GM19467 (cell line): ENCODE results near the gene CHID1.

Experiments
- ATAC-seq: cut with Tn5 transposase; IDR thresholded peaks from one replicate; pipeline ENCODE4 v1.9.1; 2021; ENCODE audit warnings: mild to moderate bottlenecking, moderate library complexity; ENCODE audit not compliant: unreplicated experiment

Gene CHID1

DNA sequence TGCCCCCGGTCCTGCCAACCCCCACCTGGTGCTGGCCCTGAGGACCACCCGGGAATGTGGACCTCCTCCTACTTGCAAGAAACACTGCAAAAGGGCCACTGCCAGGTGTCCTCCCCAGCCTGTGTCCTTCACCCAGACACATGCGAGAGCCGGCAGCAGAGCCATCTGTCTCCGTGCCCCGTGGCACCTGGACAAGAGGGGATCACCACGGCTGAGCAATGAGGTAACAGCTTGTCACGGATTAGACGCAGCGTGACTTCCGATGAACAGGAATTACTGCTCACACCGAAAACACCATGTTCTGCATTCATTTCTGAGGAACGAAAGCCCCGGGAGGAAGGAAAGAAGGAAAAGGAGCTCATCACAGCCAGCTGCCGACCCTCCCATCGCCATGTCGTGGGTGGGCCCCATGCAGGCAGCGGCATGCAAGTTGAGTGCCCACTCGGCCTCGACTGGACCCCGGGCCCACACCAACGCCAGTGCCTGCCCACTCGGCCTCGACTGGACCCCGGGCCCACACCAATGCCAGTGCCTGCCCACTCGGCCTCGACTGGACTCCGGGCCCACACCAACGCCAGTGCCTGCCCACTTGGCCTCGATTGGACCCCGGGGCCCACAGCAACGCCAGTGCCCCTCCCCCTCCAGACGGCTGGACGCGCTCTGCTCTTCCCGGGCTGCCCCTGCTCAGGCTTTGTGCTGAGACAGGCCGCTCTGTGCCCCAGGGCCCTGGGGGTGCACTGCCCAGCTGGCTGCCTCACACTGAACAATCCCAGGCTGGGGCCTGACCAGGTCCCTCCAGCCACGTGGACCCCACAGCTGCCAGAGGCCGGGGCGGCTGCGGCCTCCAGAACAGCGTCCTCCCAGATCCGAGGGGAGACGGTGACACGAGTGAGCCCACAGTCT is 22.0 kb downstream of the CHID1 start:
- no peak for ATAC-seq

DNA sequence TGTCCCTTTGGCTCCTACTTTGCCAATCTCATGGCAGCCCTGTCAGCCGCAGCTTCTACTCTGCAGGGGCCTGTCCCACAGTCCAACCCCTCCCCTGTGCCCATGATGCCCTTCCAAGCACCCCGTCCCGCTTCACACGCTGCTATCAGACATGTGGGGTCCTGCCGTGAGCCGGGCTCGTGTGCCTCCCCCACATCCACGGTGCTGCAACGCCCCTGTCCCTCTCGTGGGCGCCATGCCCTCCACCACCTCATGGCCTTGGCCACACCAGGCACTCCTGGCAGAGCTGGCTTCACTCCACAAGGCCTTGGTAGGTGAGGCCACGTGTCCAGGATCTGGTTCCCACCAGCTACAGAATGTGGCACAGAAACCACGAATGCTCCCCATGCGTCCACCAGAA is 23.0 kb downstream of the CHID1 start:
- no peak for ATAC-seq

DNA sequence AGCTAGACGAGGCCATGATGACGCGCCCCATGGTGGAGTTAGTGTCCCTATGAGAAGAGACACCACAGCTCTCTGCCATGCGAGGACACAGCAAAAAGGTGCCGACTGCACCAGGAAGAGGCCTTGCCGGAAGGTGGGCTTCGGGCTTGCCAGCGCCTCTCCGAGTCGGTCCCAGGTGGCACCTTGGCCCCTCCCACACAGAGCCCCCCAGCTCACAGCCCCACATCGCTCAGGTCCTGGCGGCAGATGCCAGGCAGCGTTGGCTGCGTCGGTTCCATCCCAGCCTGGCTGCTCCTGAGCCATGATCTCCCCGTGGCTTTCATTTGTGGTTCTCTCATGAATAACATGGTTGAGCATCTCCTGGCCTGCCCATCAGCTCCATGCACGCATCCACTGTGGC is 24.0 kb downstream of the CHID1 start:
- ATAC-seq = no peak

DNA sequence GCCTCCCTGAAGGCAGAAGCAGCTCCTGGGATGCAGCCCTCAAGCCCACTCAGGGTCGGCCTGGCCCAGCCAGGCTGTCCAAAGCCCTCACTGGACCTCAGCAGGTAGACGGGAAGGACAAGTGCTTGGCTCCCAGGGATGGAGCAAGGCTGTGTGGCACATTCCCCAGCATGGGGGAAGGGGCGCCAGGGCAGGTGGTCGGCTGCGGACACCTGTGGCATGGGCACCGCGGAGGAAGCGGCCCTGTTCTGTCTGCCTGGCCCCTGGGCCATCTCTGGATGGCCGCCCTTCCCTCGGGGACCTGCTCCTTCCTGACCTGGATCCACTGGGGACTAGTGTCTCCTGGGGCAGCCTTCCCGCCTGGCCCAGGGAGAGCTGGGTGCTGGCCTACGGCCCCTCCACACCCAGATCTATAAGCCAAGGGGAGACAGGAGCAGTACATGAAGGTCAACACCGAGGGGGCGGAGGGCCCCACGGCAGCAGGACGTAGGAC is 26.0 kb downstream of the CHID1 start:
- no peak for ATAC-seq

DNA sequence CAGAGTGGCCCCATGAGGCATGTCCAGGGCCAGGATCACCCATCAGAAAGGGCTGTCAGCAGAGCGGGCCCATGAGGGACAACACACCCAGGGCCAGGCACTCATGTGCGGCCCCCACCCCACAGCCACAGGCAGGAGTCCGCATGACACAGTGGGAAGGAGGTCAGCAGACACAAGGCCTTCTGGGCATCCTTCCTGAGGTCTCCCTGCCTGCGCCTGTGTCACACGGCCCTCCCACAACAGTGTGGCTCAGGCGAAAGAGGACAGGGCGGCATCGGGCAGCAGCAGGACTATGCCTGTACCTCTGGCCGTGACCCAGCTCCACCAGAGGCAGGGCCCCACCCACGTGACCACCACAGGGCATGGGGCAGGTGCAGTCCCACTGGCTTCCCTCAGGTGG is 27.1 kb downstream of the CHID1 start:
- no peak for ATAC-seq

DNA sequence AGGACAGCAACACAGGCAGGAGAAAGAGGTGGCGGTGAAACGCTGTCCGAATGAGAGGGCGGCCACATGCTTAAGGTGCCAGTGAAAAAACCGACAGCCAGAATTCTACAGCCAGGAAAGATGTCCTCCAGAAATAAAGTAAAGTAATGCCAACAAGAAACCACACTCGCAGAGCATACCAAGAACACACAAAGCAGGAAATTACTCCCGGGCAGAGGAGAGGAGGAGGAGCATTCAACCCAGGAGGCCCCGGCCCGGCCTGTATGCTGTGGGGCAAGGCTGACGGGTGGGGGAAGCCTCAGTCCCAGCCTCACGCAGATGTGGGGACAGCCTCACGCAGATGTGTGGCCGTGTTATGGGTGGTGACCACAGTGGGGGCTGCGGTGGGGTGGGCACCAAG is 28.0 kb downstream of the CHID1 start:
- ATAC-seq = no peak

DNA sequence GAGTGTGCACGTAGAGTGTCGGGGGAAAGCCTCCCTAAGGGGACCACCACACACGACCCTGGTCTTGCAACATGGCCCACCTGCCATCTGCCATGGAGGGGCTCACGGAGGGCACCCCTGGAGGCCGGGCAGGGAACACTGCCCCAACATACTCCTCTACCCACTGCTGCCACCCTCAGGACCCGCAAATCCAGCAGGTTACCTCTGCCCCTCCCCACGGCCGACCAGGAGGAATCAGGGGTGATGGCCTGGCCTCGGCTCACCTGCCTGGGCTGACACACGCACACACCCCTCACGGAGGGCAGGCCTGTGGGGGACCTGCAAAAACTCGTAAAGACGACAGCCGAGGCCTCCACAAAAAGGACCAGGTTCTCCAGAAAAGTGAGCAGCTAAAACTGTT is 30.2 kb downstream of the CHID1 start:
- ATAC-seq = no peak

DNA sequence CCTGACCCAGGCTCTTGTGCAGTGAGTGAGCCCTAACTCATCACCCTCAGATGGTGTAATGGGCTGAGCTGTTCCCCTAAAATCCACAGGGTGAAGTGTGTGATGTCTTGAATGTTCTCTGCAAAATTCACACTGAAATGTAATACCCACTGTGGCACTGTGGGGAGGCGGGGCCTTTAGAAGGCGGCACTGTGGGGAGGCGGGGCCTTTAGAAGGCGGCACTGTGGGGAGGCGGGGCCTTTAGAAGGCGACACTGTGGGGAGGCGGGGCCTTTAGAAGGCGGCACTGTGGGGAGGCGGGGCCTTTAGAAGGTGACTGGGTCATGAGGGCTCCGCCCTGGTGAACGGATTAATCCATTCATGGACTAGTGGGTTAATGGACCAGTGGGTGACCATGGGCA is 33.0 kb downstream of the CHID1 start:
- ATAC-seq = no peak

DNA sequence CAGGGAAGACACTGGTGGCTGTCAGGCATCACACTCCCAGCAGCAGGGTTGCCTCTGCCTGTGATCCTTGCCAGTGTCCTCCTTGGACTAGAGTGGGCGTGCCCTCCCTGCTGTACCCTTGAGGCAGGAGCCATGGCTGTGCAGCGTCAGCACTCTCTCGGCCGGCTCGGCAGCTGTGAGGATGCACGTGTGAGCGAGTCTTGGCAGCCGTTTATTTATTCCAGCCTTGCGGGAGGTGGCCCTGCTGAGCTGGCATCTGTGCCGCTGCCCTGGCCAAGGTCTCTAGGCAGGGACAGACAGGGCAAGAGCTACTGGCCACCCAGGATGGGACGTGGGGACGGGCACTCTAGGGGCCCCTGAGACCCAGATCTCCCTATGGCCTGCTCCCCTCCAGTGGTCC is 34.1 kb downstream of the CHID1 start:
- no peak for ATAC-seq

DNA sequence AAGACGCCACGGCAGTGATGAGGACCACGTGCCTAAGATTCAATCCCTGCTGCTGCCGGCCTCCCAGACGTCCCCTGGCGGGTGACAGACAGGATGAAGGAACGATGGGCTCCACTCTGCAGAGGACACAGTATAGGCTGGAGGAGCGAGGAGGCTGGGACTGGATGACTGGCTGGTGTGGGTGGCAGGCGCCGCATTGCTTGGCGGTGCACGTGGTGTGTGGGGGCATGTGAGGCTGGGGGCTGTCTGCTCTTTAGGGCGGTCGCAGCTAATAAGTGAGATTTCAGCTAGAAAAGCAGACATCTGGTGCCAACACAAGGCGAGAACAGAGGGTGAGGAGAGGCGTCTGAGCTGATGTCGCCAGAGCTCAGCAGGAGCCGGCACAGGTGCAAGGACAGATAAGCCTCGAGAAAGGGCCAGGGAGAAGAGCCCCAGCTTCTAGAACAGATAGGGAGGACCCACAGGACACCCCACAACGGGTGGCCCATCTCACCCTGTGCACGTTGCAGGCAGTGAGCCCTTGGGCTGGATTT is 34.8 kb downstream of the CHID1 start:
- no peak for ATAC-seq

DNA sequence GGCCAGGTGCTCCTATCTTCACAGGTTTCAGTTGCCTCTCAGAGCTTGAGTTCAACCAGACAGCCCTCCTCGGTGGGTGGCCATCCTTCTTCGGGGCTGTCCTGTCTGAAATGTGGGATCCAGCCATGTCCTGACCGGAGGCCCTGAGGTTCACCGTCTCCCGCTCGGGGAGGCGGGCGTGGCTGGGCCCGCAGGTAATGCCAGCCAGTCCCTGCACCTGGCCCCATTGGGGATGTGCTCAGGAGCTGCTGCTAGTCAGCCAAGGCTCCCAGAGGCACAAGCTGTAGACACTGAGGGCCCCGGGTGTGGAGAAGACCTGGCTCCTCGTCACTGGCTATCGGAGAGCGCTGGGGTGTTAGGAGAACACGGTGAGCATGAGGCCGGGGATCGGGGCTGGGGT is 35.4 kb downstream of the CHID1 start:
- ATAC-seq = no peak

DNA sequence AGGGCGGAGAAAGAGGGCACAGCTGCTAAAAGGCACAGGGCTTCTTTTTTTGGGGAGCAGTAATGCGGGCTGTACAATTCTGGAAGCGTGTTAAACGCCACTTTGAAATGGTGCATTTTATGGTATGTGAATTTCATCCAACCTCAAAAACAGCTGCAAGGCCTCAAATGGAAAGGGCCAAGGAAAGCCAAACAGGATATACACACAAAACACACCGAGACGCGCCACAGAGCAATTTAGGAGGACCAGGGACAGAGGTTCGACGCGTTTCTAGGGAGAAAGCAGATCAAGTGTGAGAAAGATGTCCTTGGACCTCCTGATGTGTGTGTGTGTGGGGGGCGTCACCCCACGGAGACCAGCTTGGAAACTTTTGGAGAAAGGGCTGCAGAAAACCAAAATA is 36.9 kb downstream of the CHID1 start:
- ATAC-seq = no peak

DNA sequence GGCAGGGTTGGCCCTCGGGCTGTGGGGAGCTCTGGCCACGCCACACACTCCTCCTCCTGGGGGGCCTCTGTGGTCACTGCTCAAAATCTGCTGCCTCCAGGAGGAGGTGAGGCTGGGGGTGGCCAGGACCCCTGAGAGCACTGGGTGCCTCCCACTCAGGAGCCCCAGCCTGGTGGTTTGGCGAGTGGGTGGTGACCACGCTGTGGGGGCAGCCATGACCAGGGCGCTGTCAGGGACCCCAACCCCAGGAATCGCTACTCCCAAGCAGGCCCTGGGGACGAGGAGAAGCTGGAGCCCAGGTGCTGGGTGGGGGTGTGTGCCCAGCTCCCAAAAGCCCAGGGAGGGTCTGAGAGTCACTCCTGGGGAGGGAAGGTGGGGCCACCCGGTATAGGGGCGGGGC is 37.8 kb downstream of the CHID1 start:
- ATAC-seq = no peak

DNA sequence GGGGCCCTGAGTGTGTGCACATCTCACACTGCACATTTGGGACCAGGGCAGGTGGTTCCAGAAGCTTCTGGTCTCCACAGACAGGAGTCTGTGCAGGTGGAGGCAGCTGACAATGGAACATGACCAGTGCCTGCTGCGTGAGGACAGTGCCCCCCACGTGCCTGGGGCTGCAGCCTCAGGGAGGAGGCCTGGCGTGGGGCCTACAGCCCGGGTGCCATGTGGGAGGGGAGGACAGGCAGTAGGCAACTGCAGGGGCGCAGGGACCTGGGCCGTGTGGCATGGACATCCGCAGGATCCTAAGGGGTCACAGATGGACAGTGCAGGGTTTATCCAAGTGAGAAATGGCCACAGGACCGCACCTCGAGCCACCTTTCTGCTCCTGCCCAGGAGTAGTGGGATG is 39.1 kb downstream of the CHID1 start:
- ATAC-seq = no peak

DNA sequence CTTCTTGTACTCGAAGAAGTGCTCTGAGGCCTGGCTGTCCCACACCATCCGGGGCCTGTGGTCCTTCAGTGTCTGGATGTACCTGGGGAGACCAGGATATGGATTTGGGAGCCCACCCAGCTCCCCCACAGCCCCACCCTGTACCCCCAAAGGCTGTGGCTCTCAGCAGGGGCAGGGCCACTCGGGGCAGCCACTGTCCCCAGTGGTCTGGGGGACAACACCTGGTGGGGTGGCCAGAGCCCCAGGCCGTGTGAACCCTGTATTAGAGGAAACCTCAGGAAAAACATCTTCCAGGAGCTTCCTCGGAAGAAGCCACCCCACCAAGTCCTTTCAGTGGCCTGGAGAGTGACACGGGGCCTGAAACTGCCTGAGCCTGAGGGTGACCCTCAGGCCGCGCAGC is 40.2 kb downstream of the CHID1 start:
- no peak for ATAC-seq

DNA sequence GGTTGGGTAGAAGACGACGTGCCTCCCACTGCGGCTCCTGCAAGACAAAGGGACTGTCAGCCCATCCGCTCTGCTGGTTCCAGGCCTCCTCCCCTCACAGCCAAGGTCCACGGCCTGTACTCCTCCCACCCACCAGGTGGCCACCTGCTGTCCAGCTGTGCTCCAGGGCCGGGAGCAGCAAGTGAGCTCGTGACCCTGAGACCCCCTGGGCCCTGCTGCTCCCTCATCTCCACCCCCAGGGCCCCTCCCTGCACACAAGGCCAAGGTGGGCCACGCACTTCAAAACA is 40.5 kb downstream of the CHID1 start:
- ATAC-seq = no peak

DNA sequence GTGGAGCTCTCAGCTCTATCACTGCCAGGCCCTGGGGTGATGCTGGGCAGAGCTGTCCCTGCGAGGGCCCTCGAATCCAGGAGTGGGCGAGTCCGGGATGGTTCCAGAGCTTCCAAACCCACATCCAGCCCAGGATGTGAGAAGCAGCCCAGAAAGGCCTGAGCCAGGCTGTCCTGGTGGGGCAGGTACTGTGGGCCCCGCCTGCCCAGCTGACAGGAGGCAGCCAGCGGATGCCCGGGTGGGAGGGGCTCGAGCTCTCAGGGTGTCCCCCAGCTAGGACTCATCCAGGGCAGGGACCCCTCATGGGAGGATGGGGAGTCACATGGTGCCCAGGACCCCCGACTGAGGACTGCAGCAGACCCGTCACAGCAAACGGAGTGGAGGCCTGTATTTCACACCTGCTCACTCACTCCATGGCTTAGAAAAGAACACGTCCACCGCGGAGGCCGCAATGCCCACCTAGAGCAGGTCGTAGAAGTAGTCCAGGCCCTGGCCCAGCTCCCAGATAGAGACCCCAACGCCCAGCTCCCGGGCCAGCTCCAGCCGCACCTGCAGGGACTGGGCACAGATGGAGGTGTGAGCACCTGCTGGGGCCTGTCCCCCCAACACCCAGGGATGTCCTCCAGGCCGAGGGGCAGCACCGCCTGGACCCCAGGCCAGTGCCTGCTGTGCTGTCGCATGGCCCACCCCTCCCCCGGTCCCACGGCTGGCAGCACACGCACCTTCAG is 41.0 kb downstream of the CHID1 start:
- ATAC-seq = no peak

DNA sequence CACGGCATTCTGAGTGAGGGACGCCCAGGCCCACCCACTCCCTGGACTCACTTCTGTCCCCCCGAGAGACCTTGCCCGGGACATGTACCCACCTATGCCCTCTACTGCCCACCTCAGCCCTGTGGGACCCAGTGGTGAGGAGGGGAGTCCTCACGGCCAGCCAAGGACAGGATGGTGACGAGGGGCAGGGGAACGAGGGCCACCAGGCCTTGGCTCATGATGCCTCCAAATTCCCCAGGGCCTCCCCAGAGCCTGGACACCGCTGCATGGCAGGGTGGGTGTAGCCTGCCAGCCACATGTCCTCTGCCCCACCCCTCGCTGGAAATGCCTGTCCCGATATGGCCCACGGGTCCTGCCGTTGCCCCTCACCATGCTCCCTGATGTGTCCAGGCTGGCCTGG is 41.8 kb downstream of the CHID1 start:
- no peak for ATAC-seq

DNA sequence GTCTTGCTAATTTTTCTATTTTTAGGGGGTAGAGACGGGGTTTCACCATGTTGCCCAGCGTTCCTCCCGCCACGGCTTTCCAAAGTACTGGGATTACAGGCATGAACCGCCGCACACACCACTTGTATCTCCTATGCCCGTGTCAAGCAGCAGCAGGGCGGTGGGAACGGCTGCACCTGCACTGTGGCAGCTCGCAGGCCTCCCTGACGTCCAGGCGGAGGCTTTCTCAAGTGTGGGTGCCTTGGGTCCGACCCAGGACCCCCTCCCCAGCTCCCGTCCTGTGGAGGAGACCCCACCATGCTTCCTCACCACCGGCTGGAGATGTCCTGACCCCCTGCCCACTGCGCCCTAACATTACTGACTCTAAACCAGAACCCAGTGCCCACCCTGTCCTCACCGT is 42.2 kb downstream of the CHID1 start:
- ATAC-seq = no peak

DNA sequence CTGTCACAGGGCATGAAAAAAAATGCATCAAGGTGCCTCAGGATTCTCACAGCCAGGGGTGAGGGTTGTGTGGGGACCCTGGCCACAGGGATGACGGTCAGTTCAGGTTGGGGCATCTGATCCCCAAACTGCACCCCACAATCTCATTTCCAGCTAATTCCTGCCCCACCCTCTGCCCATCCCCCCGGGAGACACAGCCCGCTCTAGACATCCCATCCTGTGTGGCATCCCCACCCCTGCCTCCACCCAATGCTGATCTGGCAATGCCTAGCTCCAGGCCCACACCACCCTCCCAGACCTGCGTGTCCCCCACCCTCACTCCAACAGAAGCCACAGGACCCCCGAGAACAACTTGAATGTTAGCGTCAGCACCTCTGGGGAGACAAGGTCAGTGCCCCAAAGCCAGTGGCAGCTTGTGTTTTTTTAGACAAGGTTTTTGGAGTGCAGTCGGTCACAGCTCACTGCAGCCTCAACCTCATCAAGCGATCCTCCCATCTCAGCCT is 42.7 kb downstream of the CHID1 start:
- ATAC-seq = no peak

DNA sequence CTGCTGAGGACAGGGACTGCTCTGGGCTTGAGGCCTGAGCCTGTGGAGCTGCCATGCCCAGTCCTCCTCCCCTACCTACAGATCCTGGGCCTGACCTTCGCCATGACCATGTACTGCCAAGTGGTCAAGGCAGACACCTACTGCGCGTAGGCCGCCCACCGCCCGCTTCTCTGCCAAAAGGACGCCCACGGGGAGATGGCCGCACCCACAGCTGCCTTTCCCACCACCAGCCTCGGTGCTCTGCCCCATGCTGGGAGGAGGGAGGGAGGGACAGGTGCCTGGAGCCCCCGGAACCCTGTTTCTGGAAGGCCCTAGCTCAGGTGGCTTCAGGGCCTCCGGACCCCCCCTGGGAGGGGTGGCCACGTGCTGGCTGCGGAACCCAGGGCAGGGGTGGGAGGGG is 44.1 kb downstream of the CHID1 start:
- no peak for ATAC-seq
